HG02759 (cell line): ENCODE results near the gene SASH1.
"Not testable (repeated sequence)": the region's sequence is repeated elsewhere in the genome, so short reads cannot be mapped to it uniquely, and the experiment has no call there.

Experiments used
- ATAC-seq: cut with Tn5 transposase; IDR thresholded peaks from one replicate; pipeline ENCODE4 v1.9.1; 2021; ENCODE audit warnings: mild to moderate bottlenecking, moderate library complexity; ENCODE audit not compliant: unreplicated experiment

SASH1 gene

DNA sequence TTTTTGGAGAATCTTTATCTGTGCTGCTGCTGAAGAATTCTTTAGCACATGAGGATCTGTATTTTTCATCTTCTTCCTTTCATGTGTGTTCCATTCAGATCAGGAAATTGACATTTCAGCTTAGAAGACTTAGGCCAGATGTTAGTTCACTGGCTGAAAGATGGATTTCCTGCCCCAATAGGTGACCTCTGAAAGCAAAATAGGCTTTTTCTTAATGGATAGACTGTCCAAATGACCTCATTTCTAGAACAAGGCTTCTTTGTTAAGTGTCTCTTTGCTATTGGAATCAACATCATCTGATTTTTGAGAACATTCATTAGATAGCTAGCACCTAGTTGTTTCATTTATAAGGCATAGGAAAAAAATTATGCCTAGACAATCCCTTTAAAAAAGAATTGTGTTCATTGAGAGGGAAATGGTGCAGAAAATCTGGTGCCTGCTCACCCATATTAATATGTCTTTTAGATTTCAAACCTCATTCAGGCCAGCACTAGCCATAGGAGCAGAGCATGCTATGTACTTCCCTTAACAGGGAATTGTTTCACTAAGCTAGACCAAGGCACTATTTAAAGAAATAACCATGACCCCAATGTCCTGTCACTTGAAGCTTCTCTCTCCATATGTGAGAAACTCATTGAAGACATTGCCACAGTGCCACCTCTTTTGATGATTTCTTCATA lies 13.6 kb upstream of the SASH1 start:
- ATAC-seq, result no peak

- no peak for ATAC-seq
Observed at GRCh38 chr6:148329596-148330381, 12.8 kb upstream of the SASH1 start.

DNA sequence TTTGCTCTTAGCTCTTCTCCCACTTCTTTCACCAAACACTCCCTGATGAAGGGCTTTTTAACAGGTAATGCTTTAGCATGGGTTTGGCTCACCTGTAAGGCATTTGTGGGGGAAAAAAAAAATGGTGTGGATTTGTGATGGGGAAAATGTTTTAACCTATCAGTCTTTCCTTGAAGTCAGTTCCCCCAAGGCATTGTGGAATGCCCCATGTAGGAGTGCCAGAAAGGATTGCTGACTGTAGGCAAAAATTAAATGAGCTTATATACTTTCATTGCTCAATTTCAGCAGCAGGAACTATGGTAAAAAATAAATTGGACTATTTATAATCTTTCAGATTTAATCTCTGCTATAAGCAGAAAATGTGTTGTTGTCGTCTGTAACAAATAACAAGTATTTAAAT lies 10.6 kb upstream of the SASH1 start:
- ATAC-seq, result no peak

GRCh38 chr6:148336901-148337300 lies 5.7 kb upstream of the SASH1 start:
- no peak for ATAC-seq

GRCh38 chr6:148339766-148340165 lies 2.9 kb upstream of the SASH1 start:
- ATAC-seq, result no peak

- ATAC-seq, result no peak
Observed at GRCh38 chr6:148340586-148341297, 1.9 kb upstream of the SASH1 start.

- no peak for ATAC-seq
Observed at GRCh38 chr6:148342100-148342349, 613 bp upstream of the SASH1 start.

DNA sequence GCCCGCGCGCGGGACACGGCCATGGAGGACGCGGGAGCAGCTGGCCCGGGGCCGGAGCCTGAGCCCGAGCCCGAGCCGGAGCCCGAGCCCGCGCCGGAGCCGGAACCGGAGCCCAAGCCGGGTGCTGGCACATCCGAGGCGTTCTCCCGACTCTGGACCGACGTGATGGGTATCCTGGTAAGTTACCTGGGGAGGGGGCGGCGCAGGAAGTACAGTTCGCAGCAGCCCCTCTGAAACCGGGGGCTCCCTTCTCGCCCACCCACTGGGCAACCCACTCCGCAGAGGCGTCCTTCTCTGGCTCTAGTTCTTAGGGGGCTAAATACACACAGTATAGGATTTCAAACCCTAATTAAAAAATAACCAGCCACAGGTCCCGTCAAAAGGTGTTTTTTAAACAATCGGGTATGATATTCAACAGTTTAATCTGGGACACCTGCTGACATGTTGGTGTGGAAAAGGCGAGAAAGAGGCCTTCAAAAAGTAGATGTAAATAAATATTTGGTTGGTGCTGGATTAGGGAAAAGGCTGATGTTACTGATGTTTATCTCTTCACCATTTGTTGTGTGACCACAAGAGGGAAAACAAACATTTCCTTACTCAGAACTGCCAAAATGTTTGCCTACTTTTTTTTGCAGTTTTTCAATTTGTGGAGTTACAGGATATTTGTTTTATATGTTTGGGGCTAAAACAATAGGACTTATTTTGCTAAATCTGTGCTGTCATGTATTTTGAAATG lies 577 bp downstream of the SASH1 start:
- peak; percentile 3 for ATAC-seq

DNA sequence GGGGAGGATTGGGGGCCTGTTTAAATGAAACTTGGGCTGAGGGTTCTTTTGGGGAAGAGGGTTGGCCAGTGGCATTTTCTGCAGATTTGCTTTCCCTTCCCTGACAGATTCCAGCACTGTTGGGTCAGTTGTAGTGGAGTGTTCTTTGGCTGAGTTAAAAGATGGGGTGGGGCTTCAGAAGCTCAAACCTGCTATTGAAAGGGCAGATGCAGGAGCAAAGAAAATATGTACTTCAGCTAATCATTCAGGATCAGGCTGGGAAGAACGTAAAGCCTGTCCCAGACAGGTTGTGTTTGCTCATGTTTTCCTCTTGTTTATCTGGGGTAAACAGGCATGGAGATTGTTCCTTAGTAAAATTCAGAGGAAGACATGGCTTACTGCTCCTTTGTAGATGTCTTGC lies 2.5 kb downstream of the SASH1 start:
- ATAC-seq, result no peak

DNA sequence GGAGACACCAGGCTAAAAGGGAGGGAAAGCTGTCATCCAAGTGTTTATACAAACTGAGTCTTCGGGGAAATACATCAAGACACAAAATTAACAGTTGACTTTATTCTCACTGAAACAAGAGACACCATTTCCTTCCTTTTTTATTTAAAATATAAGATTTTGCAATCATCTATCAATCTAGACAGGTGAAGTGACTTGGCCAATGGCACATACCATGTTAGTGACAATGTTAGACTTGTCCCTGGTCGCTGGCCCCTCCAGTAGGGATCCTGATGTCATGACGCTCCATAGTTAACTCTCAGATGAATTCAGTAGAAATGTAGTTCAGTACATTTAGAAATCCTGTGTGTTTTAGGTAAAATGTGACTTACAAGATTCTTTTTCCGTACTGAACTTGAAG lies 2.9 kb downstream of the SASH1 start:
- ATAC-seq, result no peak

DNA sequence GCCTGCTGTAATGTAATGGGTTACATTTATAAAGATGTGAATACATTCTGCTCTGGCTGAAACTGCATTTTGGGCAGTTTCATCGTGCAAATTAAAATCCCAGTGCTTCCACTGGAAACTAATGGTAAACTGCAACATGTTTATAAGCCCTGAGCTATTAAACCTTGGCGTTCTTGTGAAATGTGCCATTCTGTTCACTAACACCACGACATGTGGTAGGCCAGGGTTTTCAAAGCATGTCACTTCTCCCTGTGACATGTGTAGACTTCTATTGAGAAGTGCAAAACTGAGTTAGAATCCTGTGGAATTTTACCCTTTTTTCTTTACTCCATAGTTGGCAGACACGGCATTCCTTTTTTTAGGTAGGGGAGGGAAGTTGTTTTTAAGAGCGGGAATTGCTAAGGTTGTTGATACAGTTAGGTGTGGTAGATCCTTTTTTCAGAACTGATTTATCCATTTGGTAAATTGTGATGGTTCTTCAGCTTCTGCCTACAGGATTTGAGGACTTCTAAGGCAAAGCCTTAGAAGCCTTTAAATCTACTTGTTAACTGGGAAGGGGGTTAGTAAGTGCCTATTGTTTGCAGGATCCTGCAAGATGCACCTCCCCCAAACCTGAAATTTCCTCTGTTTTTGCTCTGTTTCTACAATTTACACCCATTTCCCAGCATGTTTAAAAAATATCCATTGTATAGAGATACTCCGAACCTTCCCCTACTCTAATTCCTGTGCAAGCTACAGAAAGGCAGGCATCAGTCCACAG lies 4.2 kb downstream of the SASH1 start:
- no peak for ATAC-seq

- ATAC-seq, result no peak
Observed at GRCh38 chr6:148347441-148348054, 4.9 kb downstream of the SASH1 start.

GRCh38 chr6:148348335-148348734 lies 5.7 kb downstream of the SASH1 start:
- ATAC-seq, result no peak

DNA sequence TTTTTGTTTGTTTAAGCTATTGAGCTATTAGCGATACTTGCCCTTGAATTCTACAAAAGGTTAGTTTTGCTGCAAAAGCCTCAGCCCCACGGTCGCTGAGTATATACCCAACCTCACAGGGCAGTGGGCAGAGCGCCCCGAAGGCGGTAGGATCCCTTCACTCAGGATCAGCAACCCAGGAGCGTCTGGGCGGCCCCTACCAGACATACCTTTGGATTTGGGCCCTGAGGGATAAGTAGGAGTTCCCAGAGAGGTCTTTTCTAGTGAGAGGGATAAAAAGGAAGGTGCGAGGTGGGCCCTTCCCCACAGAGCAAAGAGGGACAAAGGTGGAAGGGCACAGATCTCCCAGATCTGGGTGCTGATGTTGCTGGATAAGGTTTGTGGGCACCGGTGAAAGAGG lies 6.1 kb downstream of the SASH1 start:
- ATAC-seq, result no peak

GRCh38 chr6:148349466-148349865 lies 6.8 kb downstream of the SASH1 start:
- no peak for ATAC-seq

- no peak for ATAC-seq
Observed at GRCh38 chr6:148351309-148351708, 8.7 kb downstream of the SASH1 start.

GRCh38 chr6:148352421-148352820 lies 9.8 kb downstream of the SASH1 start:
- not testable (repeated sequence) for ATAC-seq

- ATAC-seq, result no peak
Observed at GRCh38 chr6:148358196-148358785, 15.7 kb downstream of the SASH1 start.

DNA sequence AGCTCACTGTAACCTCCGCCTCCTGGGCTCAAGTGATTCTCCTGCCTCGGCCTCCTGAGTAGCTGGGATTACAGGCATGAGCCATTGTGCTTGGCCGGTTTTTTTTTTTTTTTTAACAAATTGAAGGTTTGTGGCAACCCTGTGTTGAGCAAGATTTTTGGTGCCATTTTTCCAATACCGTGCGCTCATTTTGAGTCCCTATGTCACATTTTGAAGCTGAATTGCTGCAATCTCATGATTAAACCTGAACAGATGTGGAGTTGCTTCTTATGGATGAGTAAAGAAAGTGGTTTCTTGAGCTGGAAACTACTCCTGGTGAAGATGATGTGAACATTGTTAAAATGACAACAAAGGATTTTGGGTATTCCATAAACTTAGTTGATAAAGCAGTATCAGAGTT lies 16.6 kb downstream of the SASH1 start:
- ATAC-seq, result no peak
